Measurements from ENCODE around the gene GEMIN5. TPM values are rescaled to one million over a fixed set of nuclear protein-coding genes. Genes with fewer than 3 reads are reported as not detected.

Gene GEMIN5
- polyA plus RNA-seq, 2 of the 4 experiments (the other 2 are of a cell fraction): 20.2 to 22.6 TPM

DNA sequence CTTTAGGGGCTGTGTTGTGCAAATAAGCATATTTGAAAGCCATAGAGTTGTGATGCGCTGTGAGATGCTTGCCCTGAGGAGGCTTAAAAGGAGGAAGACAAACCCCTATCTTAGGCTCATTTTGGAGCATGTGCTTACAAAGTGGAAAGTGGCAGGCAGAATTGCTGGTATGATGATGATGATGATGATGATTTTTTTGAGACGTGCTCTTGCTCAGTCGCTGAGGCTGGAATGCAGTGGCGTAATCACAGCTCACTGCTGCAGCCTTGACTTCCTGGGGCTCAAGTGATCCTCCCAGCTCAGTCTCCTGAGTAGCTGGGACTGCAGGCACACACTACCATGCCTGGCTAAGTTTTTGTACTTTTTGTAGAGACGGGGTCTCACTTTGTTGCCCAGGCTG lies 77.9 kb downstream of the GEMIN5 start:
- peak overlapping the region; percentile 79 for H3K4me2 ChIP-seq
- DNase-seq (ENCODE audit: low read depth in 1 of 2, low spot score in 1 of 2): no peak
- no peak for TF ChIP-seq ZNF302 (CRISPR knock-in tag; IDR thresholded peaks at IDR 0.05)
- peak in 1 of 2 experiments; percentile 45; a peak in 2 of 4 replicates for TF ChIP-seq CEBPB (IDR thresholded peaks at IDR 0.05)
- no peaks in the 10 kb centered on the region for H3K9me3 ChIP-seq
- H3K4me1 ChIP-seq: peaks cover 30% of the 10 kb centered on the region; the same call in 2 of the 3 replicates
- ChIA-PET CTCF (interaction anchor here (1.0 to 1.6 kb wide), 3 partner anchors 8 to 339 kb away, joined by 3 to 8 read pairs (median 4); no protein-coding TSS in a partner anchor), POLR2A (no interaction called here)
- peak overlapping the region; percentile 76 for H3K4me3 ChIP-seq
- ATAC-seq: no peak
- no peak for FAIRE-seq
- peak overlapping the region; percentile 87 to 98; a peak in 4 of 6 replicates for H3K27ac ChIP-seq
- WGBS (ENCODE audit: missing lambda C conversion rate): 55% methylated on average over 5 of the region's 5 CpGs

DNA sequence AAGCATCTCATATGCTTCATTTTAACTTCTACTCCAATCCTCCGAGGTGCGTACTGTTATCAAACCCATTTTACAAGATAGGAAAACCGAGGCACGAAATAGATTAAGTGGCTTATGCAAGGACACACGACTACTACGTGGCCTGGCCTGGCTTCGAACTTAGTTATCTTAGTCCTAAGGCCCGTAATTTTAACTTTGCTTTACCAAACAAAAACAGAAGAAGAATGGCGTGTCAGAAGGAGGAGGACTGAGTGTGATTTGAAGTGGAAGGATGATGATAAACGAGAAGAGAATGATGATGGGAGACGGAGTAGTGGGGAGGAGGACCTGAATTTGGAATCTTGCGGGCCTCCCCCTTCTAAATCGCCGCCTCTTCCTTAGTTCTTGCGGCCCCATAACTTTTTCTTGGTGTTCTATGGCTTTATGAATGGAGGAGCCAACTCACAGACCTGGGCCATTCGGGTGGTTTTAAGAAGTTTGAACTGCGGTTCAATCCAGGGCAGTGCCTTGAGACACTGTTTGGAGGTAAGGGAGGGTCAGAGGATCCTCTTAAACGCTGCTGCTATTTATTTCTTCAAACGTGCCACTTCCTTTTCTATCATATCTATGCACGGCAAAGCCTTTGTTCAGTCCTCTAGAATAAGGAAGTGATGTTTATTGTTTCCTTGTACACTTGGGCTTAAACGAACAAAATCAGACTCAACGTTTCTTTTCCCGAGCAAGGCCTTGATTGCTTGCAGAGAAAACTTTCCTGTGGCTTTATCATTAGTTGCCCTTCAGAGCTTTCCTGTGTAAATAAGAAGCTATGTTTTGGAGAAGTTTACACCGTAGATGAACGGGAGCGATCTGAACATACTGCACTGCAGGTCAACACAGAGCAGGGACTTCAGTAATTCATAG lies 78.8 kb downstream of the GEMIN5 start:
- CTCF ChIA-PET: interaction anchor here (1.0 to 1.6 kb wide), 3 partner anchors 9 to 338 kb away, joined by 3 to 4 read pairs (median 3); no protein-coding TSS in a partner anchor
- DNase-seq (ENCODE audit: low read depth in 1 of 2, low spot score in 1 of 2): peak in 1 of 2 experiments; percentile 22

DNA sequence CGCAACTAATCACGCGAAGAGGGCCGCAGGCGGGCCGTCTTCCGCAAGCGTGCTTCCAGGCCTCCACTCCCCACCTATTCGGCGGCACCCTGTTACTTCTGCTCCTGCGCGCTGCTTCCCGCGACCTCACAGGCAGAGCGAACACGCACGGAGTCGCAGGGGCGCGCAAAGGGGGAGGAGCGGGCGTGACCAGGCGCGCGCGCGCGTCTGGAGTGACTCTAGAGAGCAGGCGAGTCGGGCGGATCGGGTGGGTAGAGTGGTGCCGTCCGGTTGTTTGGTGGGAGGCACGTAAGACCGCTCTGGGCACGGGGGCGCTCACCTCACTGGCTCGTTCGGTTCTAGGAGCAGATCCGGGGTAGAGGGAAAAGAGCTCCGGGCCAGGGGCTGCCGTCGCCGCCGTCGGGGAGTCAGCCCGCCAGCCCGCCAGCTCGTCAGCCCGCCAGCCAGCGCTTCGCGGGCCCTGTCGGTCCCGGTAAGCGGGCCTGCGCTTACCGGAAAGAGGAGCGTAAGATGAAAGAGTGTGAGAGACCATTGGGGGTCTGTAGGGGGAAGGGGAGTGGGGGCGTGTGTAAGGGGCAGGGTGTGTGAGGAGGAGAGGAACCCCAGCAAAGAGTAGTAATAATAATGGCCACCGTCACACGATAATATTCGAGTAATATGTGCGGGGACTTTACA lies 79.6 kb downstream of the GEMIN5 start, which contains the start of gene CNOT8:
Gene CNOT8, plus strand, starts transcription at position 331 of the 675 bp plus-strand sequence. CDS start 4,652 bp downstream, outside the sequence.
- no peaks in the 10 kb centered on the region for H3K9me3 ChIP-seq
- DNase-seq (ENCODE audit: low read depth in 1 of 2, low spot score in 1 of 2): peak; percentile 80 to 99
- peak within 1 kb of the TSS; percentile 87 to 98 for H3K27ac ChIP-seq
- no peak for FAIRE-seq
- POLR2A ChIA-PET: interaction anchor here (0.6 to 2.4 kb wide), 13 partner anchors 10 to 176 kb away, joined by 3 to 14 read pairs (median 4); partner anchors contain the start of gene GEMIN5
- peak within 1 kb of the TSS; percentile 96 for H3K4me2 ChIP-seq
- ATAC-seq: peak; percentile 79 to 91
- under 1% methylated on average over 55 of the region's 65 CpGs for WGBS (ENCODE audit: missing lambda C conversion rate)
- peaks cover 30% of the 10 kb centered on the region; the same call in 2 of the 3 replicates for H3K4me1 ChIP-seq
- CTCF ChIA-PET: interaction anchor here (1.5 kb wide), 1 partner anchor 208 kb away, joined by 3 read pairs; no protein-coding TSS in a partner anchor
- H3K4me3 ChIP-seq: peak within 1 kb of the TSS; percentile 76
- TF ChIP-seq POLR2A (IDR thresholded peaks at IDR 0.05; ENCODE audit: low read length) (peak; percentile 85), HEYL (CRISPR knock-in tag; IDR thresholded peaks at IDR 0.05) (no peak), EHMT2 (IDR thresholded peaks at IDR 0.05; ENCODE audit: low read depth) (no peak), POLR2AphosphoS2 (conservative IDR thresholded peaks at IDR 0.05; ENCODE audit: low read length) (no peak), KDM5A (IDR thresholded peaks at IDR 0.05) (no peak), ZFP36 (IDR thresholded peaks at IDR 0.05; ENCODE audit: borderline replicate concordance, partially characterized antibody) (no peak), RFX5 (IDR thresholded peaks at IDR 0.05) (no peak), PHF8 (IDR thresholded peaks at IDR 0.05; ENCODE audit: borderline replicate concordance, low read depth) (peak; percentile 48), MYC (IDR thresholded peaks at IDR 0.05; ENCODE audit: borderline replicate concordance, low read length) (peak; percentile 72), E2F6 (IDR thresholded peaks at IDR 0.05; ENCODE audit: borderline replicate concordance, low read depth) (0 out of 2 replicates have a peak, but pooled peaks have one; percentile 43), HOXA7 (CRISPR knock-in tag; IDR thresholded peaks at IDR 0.05) (no peak), MAFK (IDR thresholded peaks at IDR 0.05; ENCODE audit: partially characterized antibody) (no peak)
- TF ChIP-seq, protein P1, sequence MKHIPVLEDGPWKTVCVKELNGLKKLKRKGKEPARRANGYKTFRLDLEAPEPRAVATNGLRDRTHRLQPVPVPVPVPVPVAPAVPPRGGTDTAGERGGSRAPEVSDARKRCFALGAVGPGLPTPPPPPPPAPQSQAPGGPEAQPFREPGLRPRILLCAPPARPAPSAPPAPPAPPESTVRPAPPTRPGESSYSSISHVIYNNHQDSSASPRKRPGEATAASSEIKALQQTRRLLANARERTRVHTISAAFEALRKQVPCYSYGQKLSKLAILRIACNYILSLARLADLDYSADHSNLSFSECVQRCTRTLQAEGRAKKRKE (CRISPR knock-in tag; IDR thresholded peaks at IDR 0.05; ENCODE audit: low read depth): no peak
- TF ChIP-seq, protein P2, sequence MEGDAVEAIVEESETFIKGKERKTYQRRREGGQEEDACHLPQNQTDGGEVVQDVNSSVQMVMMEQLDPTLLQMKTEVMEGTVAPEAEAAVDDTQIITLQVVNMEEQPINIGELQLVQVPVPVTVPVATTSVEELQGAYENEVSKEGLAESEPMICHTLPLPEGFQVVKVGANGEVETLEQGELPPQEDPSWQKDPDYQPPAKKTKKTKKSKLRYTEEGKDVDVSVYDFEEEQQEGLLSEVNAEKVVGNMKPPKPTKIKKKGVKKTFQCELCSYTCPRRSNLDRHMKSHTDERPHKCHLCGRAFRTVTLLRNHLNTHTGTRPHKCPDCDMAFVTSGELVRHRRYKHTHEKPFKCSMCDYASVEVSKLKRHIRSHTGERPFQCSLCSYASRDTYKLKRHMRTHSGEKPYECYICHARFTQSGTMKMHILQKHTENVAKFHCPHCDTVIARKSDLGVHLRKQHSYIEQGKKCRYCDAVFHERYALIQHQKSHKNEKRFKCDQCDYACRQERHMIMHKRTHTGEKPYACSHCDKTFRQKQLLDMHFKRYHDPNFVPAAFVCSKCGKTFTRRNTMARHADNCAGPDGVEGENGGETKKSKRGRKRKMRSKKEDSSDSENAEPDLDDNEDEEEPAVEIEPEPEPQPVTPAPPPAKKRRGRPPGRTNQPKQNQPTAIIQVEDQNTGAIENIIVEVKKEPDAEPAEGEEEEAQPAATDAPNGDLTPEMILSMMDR (IDR thresholded peaks at IDR 0.05): no peak
- TF ChIP-seq, protein P3, sequence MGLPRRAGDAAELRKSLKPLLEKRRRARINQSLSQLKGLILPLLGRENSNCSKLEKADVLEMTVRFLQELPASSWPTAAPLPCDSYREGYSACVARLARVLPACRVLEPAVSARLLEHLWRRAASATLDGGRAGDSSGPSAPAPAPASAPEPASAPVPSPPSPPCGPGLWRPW (IDR thresholded peaks at IDR 0.05): no peak

More for the DNA sequence above, 78.8 kb downstream of the GEMIN5 start:
- peaks cover 30% of the 10 kb centered on the region; the same call in 2 of the 3 replicates for H3K4me1 ChIP-seq
- no peak for TF ChIP-seq HEYL (CRISPR knock-in tag; IDR thresholded peaks at IDR 0.05)
- TF ChIP-seq PHF8 (IDR thresholded peaks at IDR 0.05; ENCODE audit: borderline replicate concordance, low read depth): no peak
- no peak; the same call in 1 of the 2 replicates for TF ChIP-seq NFE2L2 (conservative IDR thresholded peaks at IDR 0.05; ENCODE audit: low read length)
- TF ChIP-seq RARB (CRISPR knock-in tag; IDR thresholded peaks at IDR 0.05): no peak
- no peak for TF ChIP-seq TFCP2L1 (CRISPR knock-in tag; IDR thresholded peaks at IDR 0.05)
- 0 out of 2 replicates have a peak, but pooled peaks have one; percentile 67 for TF ChIP-seq HDAC2 (IDR thresholded peaks at IDR 0.05)
- TF ChIP-seq KDM1A (IDR thresholded peaks at IDR 0.05; ENCODE audit: low read depth): peak; percentile 83; the same call in 1 of the 2 replicates
- TF ChIP-seq USF2 (IDR thresholded peaks at IDR 0.05): no peak
- no peak for TF ChIP-seq NPAS2 (CRISPR knock-in tag; IDR thresholded peaks at IDR 0.05; ENCODE audit: borderline replicate concordance)
- no peak for TF ChIP-seq MAX (IDR thresholded peaks at IDR 0.05)
- TF ChIP-seq KDM5A (IDR thresholded peaks at IDR 0.05): no peak
- no peak for TF ChIP-seq FOSL2 (IDR thresholded peaks at IDR 0.05)
- TF ChIP-seq FOSL2 (CRISPR knock-in tag; IDR thresholded peaks at IDR 0.05): no peak
- TF ChIP-seq CHD4 (IDR thresholded peaks at IDR 0.05; ENCODE audit: borderline replicate concordance): 0 out of 2 replicates have a peak, but pooled peaks have one; percentile 47
- no peaks in the 10 kb centered on the region for H3K9me3 ChIP-seq
- 2% methylated on average over 26 of the region's 26 CpGs for WGBS (ENCODE audit: missing lambda C conversion rate)
- ATAC-seq (no peak), FAIRE-seq (no peak)
- POLR2A ChIA-PET: interaction anchor here (0.6 to 2.4 kb wide), 13 partner anchors 9 to 176 kb away, joined by 3 to 14 read pairs (median 4); partner anchors contain the start of gene GEMIN5
- H3K4me2 ChIP-seq: peak overlapping the region; percentile 79
- H3K4me3 ChIP-seq: peak overlapping the region; percentile 76
- H3K27ac ChIP-seq: peak overlapping the region; percentile 87 to 98
